HCT116 (cell line): Measurements from ENCODE around the gene SLC34A3. TPM values are rescaled to one million over a fixed set of nuclear protein-coding genes. Genes with fewer than 3 reads are reported as not detected.
A peak's percentile ranks its signal among the peaks of the same experiment; 100 is the strongest.

Experiments
- ATAC-seq: fragments of 200-7000 bp; cut with Tn5 transposase; 2 replicates; pipeline ENCODE4 v1.9.1; 2020; ENCODE audit warnings: mild to moderate bottlenecking, moderate library complexity
- BruUV-seq: library from RNA; stranded (reverse); fragments of 400-500 nt; replicated peaks from 2 replicates; lab custom pipeline; 2021; lab: Mats Ljungman, UMichigan
- CTCF ChIA-PET: fragments of 300-600 bp; sonication (Branson Sonifier 250); formaldehyde crosslinking; loops from one replicate; lab custom pipeline; 2021; ENCODE audit warnings: antibody characterized with exemption; lab: Charles Lee
- POLR2A ChIA-PET: fragments of 300-600, 350-600 bp; sonication (Branson Sonifier 250); formaldehyde crosslinking; loops from one replicate; lab custom pipeline; 2021; ENCODE audit warnings: antibody characterized with exemption; lab: Charles Lee
- RAD21 ChIA-PET, 2 experiments: fragments of 300-600 bp; sonication (Branson Sonifier 250); formaldehyde crosslinking; loops; one replicate each; lab custom pipeline; 2023; ENCODE audit warnings: low total read pairs in 2 of 2; ENCODE audit not compliant: uncharacterized antibody in 2 of 2, unreplicated experiment in 2 of 2, low non-redundant PET in 1 of 2; lab: Charles Lee
- DNase-seq: peaks from one replicate; pipeline ENCODE4 v3.0.0-alpha.2; 2010; ENCODE audit warnings: low read depth, low spot score
- H2AFZ ChIP-seq: fragments of 200-600 bp; shearing (Covaris generic), sonication (generic); 2 replicates; pipeline ENCODE4 v1.6.1; 2017; ENCODE audit warnings: low read depth, mixed run types, mixed read lengths, antibody characterized with exemption, low read length; ENCODE audit not compliant: poor library complexity, severe bottlenecking
- H3K27ac ChIP-seq: 2 replicates; pipeline ENCODE4 v1.5.1; 2012; ENCODE audit warnings: low read depth, low read length
- H3K27me3 ChIP-seq: fragments of 200-600 bp; sonication (generic); 2 replicates; pipeline ENCODE4 v1.6.1; 2016; ENCODE audit warnings: mixed run types, low read length, mixed read lengths; ENCODE audit not compliant: insufficient read depth
- H3K36me3 ChIP-seq, 2 experiments: fragments of 200-500 bp in 1 of 2; fragments of 200-600 bp in 1 of 2; sonication (Bioruptor generic) in 1 of 2; sonication (generic) in 1 of 2; 2 replicates each; pipeline versions ENCODE4 v1.5.1 to v1.6.1; 2014 to 2016; ENCODE audit warnings: low read length in 2 of 2, inconsistent platforms in 1 of 2, mixed read lengths in 1 of 2, mixed run types in 1 of 2; ENCODE audit not compliant: insufficient read depth in 2 of 2, control insufficient read depth in 1 of 2
- H3K4me1 ChIP-seq, 2 experiments: fragments of 200-600 bp in 1 of 2; sonication (generic) in 1 of 2; 2 replicates each; pipeline versions ENCODE4 v1.5.1 to v1.6.1; 2012 to 2017; ENCODE audit warnings: low read length in 2 of 2, inconsistent platforms in 1 of 2, mild to moderate bottlenecking in 1 of 2, mixed read lengths in 1 of 2, mixed run types in 1 of 2, moderate library complexity in 1 of 2; ENCODE audit not compliant: insufficient read depth in 2 of 2, control insufficient read depth in 1 of 2
- H3K4me2 ChIP-seq: fragments of 200-600 bp; sonication (generic); 2 replicates; pipeline ENCODE4 v1.6.1; 2017; ENCODE audit warnings: mixed run types, low read length, mixed read lengths
- H3K4me3 ChIP-seq, 2 experiments: fragments of 200-600 bp in 1 of 2; sonication (generic) in 1 of 2; replicated peaks in 1 of 2; 2 replicates each; pipeline ENCODE4 v1.5.1; 2011 to 2016; ENCODE audit warnings: low read length in 2 of 2, control low read depth in 1 of 2, low read depth in 1 of 2, mild to moderate bottlenecking in 1 of 2, mixed read lengths in 1 of 2, mixed run types in 1 of 2
- H3K79me2 ChIP-seq: fragments of 200-600 bp; sonication (generic); 2 replicates; pipeline ENCODE4 v1.6.1; 2017; ENCODE audit warnings: mild to moderate bottlenecking, mixed run types, low read length, moderate library complexity, mixed read lengths; ENCODE audit not compliant: insufficient read depth
- H3K9ac ChIP-seq: fragments of 200-600 bp; sonication (generic); 2 replicates; pipeline ENCODE4 v1.6.1; 2016; ENCODE audit warnings: low read length, mixed read lengths
- H3K9me2 ChIP-seq: fragments of 200-600 bp; sonication (generic), shearing (Covaris generic); 2 replicates; pipeline ENCODE4 v1.6.1; 2017; ENCODE audit warnings: mixed run types, mild to moderate bottlenecking, moderate library complexity; ENCODE audit not compliant: insufficient read depth
- H3K9me3 ChIP-seq, 2 experiments: fragments of 200-500 bp in 1 of 2; fragments of 200-600 bp in 1 of 2; sonication (Bioruptor generic) in 1 of 2; sonication (generic) in 1 of 2; 2 replicates each; pipeline ENCODE4 v1.6.1; 2014 to 2017; ENCODE audit warnings: low read length in 2 of 2, mixed read lengths in 2 of 2, inconsistent platforms in 1 of 2, low read depth in 1 of 2, mild to moderate bottlenecking in 1 of 2, mixed run types in 1 of 2, moderate library complexity in 1 of 2; ENCODE audit not compliant: control insufficient read depth in 1 of 2, insufficient read depth in 1 of 2
- H4K20me1 ChIP-seq: fragments of 200-600 bp; sonication (generic), shearing (Covaris generic); 2 replicates; pipeline ENCODE4 v1.6.1; 2017; ENCODE audit warnings: mixed run types, mild to moderate bottlenecking, moderate library complexity; ENCODE audit not compliant: insufficient read depth
- CEBPB ChIP-seq: IDR thresholded peaks from 2 replicates; pipeline ENCODE4 v1.6.1; 2012; ENCODE audit warnings: low read depth
- ELF1 ChIP-seq: IDR thresholded peaks from 2 replicates; pipeline ENCODE4 v1.6.1; 2012; ENCODE audit warnings: low read depth, borderline replicate concordance
- EZH2 ChIP-seq: fragments of 200-600 bp; sonication (generic); IDR thresholded peaks from 2 replicates; pipeline ENCODE4 v1.6.1; 2017; ENCODE audit warnings: antibody characterized with exemption, mixed run types
- EZH2phosphoT487 ChIP-seq: fragments of 200-600 bp; IDR thresholded peaks from 2 replicates; pipeline ENCODE4 v1.6.1; 2018; ENCODE audit warnings: antibody characterized with exemption, borderline replicate concordance
- RAD21 ChIP-seq: IDR thresholded peaks from 2 replicates; pipeline ENCODE4 v1.6.1; 2012; ENCODE audit warnings: low read depth, mild to moderate bottlenecking
- SIN3A ChIP-seq: IDR thresholded peaks from 2 replicates; pipeline ENCODE4 v1.6.1; 2012; ENCODE audit warnings: low read depth
- SP1 ChIP-seq: IDR thresholded peaks from 2 replicates; pipeline ENCODE4 v1.6.1; 2012; ENCODE audit warnings: low read depth
- SRF ChIP-seq: IDR thresholded peaks from 2 replicates; pipeline ENCODE4 v1.6.1; 2012; ENCODE audit warnings: low read depth
- TCF7L2 ChIP-seq: IDR thresholded peaks from 2 replicates; pipeline ENCODE4 v1.7.0; 2011; ENCODE audit warnings: borderline replicate concordance, inconsistent platforms; ENCODE audit not compliant: insufficient read depth, insufficient read length; ENCODE audit errors: extremely low read depth
- ZFX ChIP-seq: fragments of 450-650 bp; IDR thresholded peaks from 2 replicates; pipeline ENCODE4 v1.6.1; 2017
- ZNF274 ChIP-seq: fragments of 200-500 bp; sonication (Bioruptor generic); IDR thresholded peaks from 2 replicates; pipeline ENCODE4 v1.6.1; 2014; ENCODE audit warnings: mild to moderate bottlenecking, low read depth, low read length, inconsistent platforms
- intact Hi-C: fragments of 100-400 bp; cut with micrococcal nuclease; formaldehyde crosslinking; loops from 2 replicates; pipeline ENCODE4 v1.10.0; 2022
- total RNA-seq: library from RNA; stranded (reverse); gene quantifications from one replicate; pipeline ENCODE4 v1.2.1, GENCODE V29; 2021; ENCODE audit not compliant: unreplicated experiment
- TF ChIP-seq, protein P1 (sequence below): IDR thresholded peaks from 2 replicates; pipeline ENCODE4 v1.6.1; 2012
- TF ChIP-seq, protein P2 (sequence below): IDR thresholded peaks from 2 replicates; pipeline ENCODE4 v1.6.1; 2012; ENCODE audit warnings: low read depth
- TF ChIP-seq, protein P3 (sequence below): IDR thresholded peaks from 2 replicates; pipeline ENCODE4 v1.6.1; 2012

The SLC34A3 gene
- total RNA-seq, 1 experiment from 2014 or later = 0.15 TPM

DNA sequence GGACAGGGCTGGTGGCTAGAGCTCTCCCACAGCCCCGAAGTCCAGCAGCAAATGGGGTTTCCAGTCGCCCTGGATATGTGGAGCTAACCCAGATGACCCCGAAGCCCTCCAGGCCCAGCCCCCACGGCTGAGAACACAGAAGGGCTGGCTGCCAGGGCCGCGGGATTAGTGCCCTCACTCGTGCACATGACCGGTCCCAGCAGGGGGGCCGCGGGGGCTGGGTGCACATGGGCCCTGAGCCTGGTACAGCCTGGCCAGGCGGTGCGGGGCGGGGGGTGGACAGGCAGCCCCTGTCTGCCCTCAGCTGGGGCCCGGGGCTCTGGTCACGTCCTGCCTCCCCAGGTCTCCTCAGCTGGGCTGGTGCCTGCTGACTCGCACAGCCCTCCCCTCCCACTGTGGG, 36.3 kb upstream of the SLC34A3 start:
- no TSS peak for BruUV-seq
- H2AFZ ChIP-seq = no peak overlapping the region
- peaks cover 27% of the 10 kb centered on the region for H3K79me2 ChIP-seq
- no peaks in the 10 kb centered on the region for H3K9me3 ChIP-seq
- ChIA-PET POLR2A (interaction anchor here (2.2 kb wide), 1 partner anchor 46 kb away, joined by 6 read pairs; the partner anchor contains the start of gene TUBB4B), CTCF (interaction anchor here (1.2 to 1.7 kb wide), 2 partner anchors 33 to 42 kb away, joined by 3 to 4 read pairs; partner anchors contain the start of gene RNF224), RAD21 (no interaction called here)
- H3K9me2 ChIP-seq = no peaks in the 10 kb centered on the region
- no peak overlapping the region for H3K4me3 ChIP-seq
- no peak for ATAC-seq
- intact Hi-C loops = no loop called here
- TF ChIP-seq, protein P1, sequence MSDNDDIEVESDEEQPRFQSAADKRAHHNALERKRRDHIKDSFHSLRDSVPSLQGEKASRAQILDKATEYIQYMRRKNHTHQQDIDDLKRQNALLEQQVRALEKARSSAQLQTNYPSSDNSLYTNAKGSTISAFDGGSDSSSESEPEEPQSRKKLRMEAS = no peak
- TF ChIP-seq RAD21 = no peak
- TF ChIP-seq, protein P2, sequence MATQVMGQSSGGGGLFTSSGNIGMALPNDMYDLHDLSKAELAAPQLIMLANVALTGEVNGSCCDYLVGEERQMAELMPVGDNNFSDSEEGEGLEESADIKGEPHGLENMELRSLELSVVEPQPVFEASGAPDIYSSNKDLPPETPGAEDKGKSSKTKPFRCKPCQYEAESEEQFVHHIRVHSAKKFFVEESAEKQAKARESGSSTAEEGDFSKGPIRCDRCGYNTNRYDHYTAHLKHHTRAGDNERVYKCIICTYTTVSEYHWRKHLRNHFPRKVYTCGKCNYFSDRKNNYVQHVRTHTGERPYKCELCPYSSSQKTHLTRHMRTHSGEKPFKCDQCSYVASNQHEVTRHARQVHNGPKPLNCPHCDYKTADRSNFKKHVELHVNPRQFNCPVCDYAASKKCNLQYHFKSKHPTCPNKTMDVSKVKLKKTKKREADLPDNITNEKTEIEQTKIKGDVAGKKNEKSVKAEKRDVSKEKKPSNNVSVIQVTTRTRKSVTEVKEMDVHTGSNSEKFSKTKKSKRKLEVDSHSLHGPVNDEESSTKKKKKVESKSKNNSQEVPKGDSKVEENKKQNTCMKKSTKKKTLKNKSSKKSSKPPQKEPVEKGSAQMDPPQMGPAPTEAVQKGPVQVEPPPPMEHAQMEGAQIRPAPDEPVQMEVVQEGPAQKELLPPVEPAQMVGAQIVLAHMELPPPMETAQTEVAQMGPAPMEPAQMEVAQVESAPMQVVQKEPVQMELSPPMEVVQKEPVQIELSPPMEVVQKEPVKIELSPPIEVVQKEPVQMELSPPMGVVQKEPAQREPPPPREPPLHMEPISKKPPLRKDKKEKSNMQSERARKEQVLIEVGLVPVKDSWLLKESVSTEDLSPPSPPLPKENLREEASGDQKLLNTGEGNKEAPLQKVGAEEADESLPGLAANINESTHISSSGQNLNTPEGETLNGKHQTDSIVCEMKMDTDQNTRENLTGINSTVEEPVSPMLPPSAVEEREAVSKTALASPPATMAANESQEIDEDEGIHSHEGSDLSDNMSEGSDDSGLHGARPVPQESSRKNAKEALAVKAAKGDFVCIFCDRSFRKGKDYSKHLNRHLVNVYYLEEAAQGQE = no peak
- TF ChIP-seq SIN3A = no peak
- TF ChIP-seq ELF1 = no peak
- no peak for TF ChIP-seq SP1
- TF ChIP-seq TCF7L2 = no peak
- TF ChIP-seq EZH2phosphoT487 = no peak
- TF ChIP-seq ZFX = no peak
- TF ChIP-seq EZH2 = no peak
- no peak for TF ChIP-seq SRF
- no peak for TF ChIP-seq CEBPB
- TF ChIP-seq ZNF274 = no peak
- TF ChIP-seq, protein P3, sequence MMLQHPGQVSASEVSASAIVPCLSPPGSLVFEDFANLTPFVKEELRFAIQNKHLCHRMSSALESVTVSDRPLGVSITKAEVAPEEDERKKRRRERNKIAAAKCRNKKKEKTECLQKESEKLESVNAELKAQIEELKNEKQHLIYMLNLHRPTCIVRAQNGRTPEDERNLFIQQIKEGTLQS = no peak
- no peaks in the 10 kb centered on the region for H3K27me3 ChIP-seq
- peaks cover 0 to 6% of the 10 kb centered on the region in 2 experiments; a peak in 1 of 4 replicates for H3K36me3 ChIP-seq
- peaks cover 35 to 57% of the 10 kb centered on the region in 2 experiments for H3K4me1 ChIP-seq
- no peaks in the 10 kb centered on the region for H4K20me1 ChIP-seq
- H3K27ac ChIP-seq = peak overlapping the region; percentile 38; the same call in 1 of the 2 replicates
- H3K4me2 ChIP-seq = 0 out of 2 replicates have a peak overlapping the region, but pooled peaks have one; percentile 37
- DNase-seq = no peak
- no peak overlapping the region for H3K9ac ChIP-seq
